ENCODE results near the gene RPS6KA5. TPM values are rescaled to one million over a fixed set of nuclear protein-coding genes. Genes with fewer than 3 reads are reported as not detected.
"Not testable (repeated sequence)": the region's sequence is repeated elsewhere in the genome, so short reads cannot be mapped to it uniquely, and the experiment has no call there.

RPS6KA5 gene
- total RNA-seq, 1 experiment from 2014 or later, result 2.2 TPM

DNA sequence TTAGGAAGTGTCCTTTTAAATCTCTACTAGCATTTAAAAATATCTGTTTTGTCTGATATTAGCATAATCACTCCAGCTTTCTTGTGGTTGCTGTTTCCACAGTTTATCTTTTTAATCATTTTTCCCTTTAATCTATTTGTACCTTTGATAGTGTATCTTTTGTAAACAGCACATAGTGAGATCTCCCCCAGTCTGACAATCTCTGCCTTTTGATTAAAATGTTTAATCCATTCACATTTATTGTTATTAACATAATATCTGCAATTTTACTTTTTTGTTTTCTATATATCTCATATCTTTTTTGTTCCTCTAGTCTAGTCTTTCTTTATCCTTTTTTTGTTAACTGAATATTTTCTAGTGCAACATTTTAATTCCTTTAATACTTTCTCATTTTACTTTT lies 104.2 kb downstream of the RPS6KA5 start:
- no TSS peak for BruUV-seq (replicated peaks)
- no peak overlapping the region for H3K4me3 Mint-ChIP-seq (ENCODE audit: unreplicated experiment)
- DNase-seq (ENCODE audit: unreplicated experiment), result no peak
- no peak overlapping the region for H3K27ac Mint-ChIP-seq (ENCODE audit: low read depth, unreplicated experiment)
- H3K4me1 Mint-ChIP-seq (ENCODE audit: insufficient read depth, unreplicated experiment), result no peaks in the 10 kb centered on the region
- peaks cover 30% of the 10 kb centered on the region for H3K9me3 Mint-ChIP-seq (ENCODE audit: unreplicated experiment)
- intact Hi-C loops (cut with micrococcal nuclease), result no loop called here
- POLR2A ChIA-PET, result interaction anchor here (0.6 kb wide), 1 partner anchor 103 kb away, joined by 3 read pairs; no protein-coding TSS in a partner anchor
- TF ChIP-seq, protein P1, sequence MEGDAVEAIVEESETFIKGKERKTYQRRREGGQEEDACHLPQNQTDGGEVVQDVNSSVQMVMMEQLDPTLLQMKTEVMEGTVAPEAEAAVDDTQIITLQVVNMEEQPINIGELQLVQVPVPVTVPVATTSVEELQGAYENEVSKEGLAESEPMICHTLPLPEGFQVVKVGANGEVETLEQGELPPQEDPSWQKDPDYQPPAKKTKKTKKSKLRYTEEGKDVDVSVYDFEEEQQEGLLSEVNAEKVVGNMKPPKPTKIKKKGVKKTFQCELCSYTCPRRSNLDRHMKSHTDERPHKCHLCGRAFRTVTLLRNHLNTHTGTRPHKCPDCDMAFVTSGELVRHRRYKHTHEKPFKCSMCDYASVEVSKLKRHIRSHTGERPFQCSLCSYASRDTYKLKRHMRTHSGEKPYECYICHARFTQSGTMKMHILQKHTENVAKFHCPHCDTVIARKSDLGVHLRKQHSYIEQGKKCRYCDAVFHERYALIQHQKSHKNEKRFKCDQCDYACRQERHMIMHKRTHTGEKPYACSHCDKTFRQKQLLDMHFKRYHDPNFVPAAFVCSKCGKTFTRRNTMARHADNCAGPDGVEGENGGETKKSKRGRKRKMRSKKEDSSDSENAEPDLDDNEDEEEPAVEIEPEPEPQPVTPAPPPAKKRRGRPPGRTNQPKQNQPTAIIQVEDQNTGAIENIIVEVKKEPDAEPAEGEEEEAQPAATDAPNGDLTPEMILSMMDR (IDR thresholded peaks at IDR 0.05; ENCODE audit: unreplicated experiment), result no peak
- CTCF ChIA-PET, result interaction anchor here (0.6 to 1.4 kb wide), 2 partner anchors 72 to 330 kb away, joined by 3 read pairs; no protein-coding TSS in a partner anchor
- peaks cover 3% of the 10 kb centered on the region for H3K36me3 Mint-ChIP-seq (ENCODE audit: insufficient read depth, unreplicated experiment)
- no peaks in the 10 kb centered on the region for H3K27me3 Mint-ChIP-seq (ENCODE audit: insufficient read depth, unreplicated experiment)

DNA sequence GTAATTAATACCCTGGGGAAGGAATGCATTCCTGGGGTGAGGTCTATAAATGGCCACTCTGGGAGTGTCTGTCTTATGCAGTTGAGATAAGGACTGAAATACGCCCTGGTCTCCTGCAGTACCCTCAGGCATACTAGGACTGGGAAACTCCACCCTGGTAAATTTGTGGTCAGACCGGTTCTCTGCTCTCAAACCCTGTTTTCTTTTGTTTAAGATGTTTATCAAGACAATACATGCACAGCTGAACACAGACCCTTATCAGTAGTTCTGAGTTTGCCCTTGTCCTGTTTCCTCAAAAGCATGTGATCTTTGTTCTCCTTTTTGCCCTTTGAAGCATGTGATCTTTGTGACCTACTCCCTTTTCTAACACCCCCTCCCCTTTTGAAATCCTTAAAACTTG lies 106.8 kb downstream of the RPS6KA5 start:
- H3K4me1 Mint-ChIP-seq (ENCODE audit: insufficient read depth, unreplicated experiment); H3K36me3 Mint-ChIP-seq (ENCODE audit: insufficient read depth, unreplicated experiment); H3K27me3 Mint-ChIP-seq (ENCODE audit: insufficient read depth, unreplicated experiment); intact Hi-C loops (cut with micrococcal nuclease); DNase-seq (ENCODE audit: unreplicated experiment); H3K4me3 Mint-ChIP-seq (ENCODE audit: unreplicated experiment); BruUV-seq (replicated peaks); POLR2A ChIA-PET; H3K27ac Mint-ChIP-seq (ENCODE audit: low read depth, unreplicated experiment): not testable (repeated sequence)
- CTCF ChIA-PET, result interaction anchor here (0.6 kb wide), 1 partner anchor 56 kb away, joined by 3 read pairs; no protein-coding TSS in a partner anchor
- H3K9me3 Mint-ChIP-seq (ENCODE audit: unreplicated experiment), result peaks cover 24% of the 10 kb centered on the region

DNA sequence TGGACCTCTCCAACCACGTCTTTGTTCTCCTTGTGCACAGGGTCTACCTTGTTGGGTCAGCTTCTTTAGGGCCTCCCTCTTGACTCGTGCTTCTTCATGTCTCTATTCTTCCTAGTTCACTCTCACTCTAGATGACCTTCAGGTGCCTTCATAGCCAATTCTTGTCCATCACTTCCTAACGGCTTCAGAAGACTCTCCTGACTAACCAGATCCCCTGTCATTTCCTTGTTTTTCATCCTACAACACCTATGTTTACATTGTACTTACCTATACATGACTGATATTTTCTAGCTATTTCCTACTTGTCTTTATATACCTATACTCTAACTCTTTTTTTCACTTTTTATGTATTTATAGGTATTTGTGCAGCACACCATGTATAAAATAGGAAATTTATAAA lies 117.1 kb downstream of the RPS6KA5 start:
- ChIA-PET POLR2A (interaction anchor here (1.0 kb wide), 1 partner anchor 171 kb away, joined by 3 read pairs; the partner anchor contains the start of gene DGLUCY), CTCF (no interaction called here)
- H3K4me1 Mint-ChIP-seq (ENCODE audit: insufficient read depth, unreplicated experiment), result no peaks in the 10 kb centered on the region
- no peaks in the 10 kb centered on the region for H3K36me3 Mint-ChIP-seq (ENCODE audit: insufficient read depth, unreplicated experiment)
- TF ChIP-seq, protein P1 (IDR thresholded peaks at IDR 0.05; ENCODE audit: unreplicated experiment), result no peak
- H3K4me3 Mint-ChIP-seq (ENCODE audit: unreplicated experiment), result no peak overlapping the region
- no TSS peak for BruUV-seq (replicated peaks)
- DNase-seq (ENCODE audit: unreplicated experiment), result no peak
- peaks cover 10% of the 10 kb centered on the region for H3K9me3 Mint-ChIP-seq (ENCODE audit: unreplicated experiment)
- no peaks in the 10 kb centered on the region for H3K27me3 Mint-ChIP-seq (ENCODE audit: insufficient read depth, unreplicated experiment)
- no peak overlapping the region for H3K27ac Mint-ChIP-seq (ENCODE audit: low read depth, unreplicated experiment)
- intact Hi-C loops (cut with micrococcal nuclease), result no loop called here

DNA sequence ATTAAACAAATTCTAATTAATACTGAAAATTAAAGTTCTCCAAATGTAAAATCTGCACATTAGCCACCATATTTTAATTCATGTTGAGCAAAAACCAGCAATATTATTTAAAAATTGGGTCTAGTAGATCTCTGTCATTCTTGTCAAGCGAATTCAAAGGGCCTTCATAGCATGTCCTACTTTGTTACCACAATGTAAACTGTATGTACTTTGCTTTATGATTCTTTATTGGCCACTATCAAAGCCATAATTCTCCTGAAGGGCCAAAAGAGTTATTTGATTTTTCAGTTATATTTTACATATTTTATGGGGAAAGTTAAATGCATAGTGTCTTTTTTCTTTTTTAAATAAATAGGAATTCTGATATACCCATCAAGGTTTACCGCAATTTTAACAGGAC lies 117.9 kb downstream of the RPS6KA5 start:
- BruUV-seq (replicated peaks), result no TSS peak
- intact Hi-C loops (cut with micrococcal nuclease), result no loop called here

More for the DNA sequence above, 117.9 kb downstream of the RPS6KA5 start:
- Mint-ChIP-seq H3K27ac (ENCODE audit: low read depth, unreplicated experiment) (no peak overlapping the region), H3K4me3 (ENCODE audit: unreplicated experiment) (no peak overlapping the region), H3K4me1 (ENCODE audit: insufficient read depth, unreplicated experiment) (no peaks in the 10 kb centered on the region), H3K9me3 (ENCODE audit: unreplicated experiment) (peaks cover 15% of the 10 kb centered on the region), H3K36me3 (ENCODE audit: insufficient read depth, unreplicated experiment) (peaks cover 1% of the 10 kb centered on the region), H3K27me3 (ENCODE audit: insufficient read depth, unreplicated experiment) (no peaks in the 10 kb centered on the region)
- CTCF ChIA-PET, result no interaction called here
- POLR2A ChIA-PET, result no interaction called here
- no peak for DNase-seq (ENCODE audit: unreplicated experiment)
- TF ChIP-seq, protein P1 (IDR thresholded peaks at IDR 0.05; ENCODE audit: unreplicated experiment), result no peak

Data from MCF 10A (cell line).